Stimulated activated CD4-positive, alpha-beta T cell treated with anti-CD3 and anti-CD28 coated beads, Interleukin-1b, Interleukin-23, amount 100 ng/mL, for 24 hours (primary cell): ENCODE measurements around the gene ERC2.
"Not testable (repeated sequence)": the region's sequence is repeated elsewhere in the genome, so short reads cannot be mapped to it uniquely, and the experiment has no call there.

Source experiments
- DNase-seq, 4 experiments: peaks; one replicate each; pipeline ENCODE4 v3.0.0-alpha.2; 2020; ENCODE audit warnings: low read depth in 4 of 4, low spot score in 1 of 4

ERC2 gene

DNA sequence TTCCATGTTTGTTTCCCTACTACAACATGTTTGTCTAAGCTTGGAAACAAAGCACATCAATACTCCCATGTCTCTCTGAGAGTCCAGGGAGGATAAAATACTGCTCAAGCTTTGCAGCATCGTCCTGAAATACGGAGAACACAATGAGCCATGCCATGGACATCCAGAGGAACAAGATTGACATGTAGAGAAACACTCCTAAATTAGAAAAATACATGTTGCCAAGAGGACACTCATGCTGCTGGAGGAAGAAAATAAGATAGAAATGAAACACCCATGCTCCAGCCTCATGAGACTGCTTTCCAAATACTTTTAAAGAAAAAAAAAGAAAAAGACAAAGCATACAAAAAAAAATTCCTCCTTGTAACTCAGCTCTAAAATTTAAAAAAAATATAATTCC is 387.0 kb downstream of the ERC2 start:
- DNase-seq = no peak

DNA sequence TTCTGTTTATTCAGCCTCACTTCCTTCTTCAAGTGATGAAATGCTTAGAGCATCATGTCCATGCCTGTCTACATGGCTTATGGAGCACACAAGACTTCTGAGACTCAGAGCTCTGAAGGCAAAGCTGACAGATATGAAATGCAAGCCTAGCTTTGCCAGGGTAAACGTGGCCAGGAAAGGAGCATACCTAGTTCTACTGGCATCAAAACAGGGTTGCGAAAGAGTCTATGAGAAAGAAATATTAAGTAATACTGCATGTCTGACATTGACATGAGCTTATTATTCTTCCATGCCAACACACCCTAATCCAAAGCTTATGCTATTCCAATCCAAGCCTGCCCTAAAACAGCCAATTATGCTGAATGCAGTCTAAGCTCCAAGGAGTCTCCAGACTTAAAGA is 391.5 kb downstream of the ERC2 start:
- no peak for DNase-seq

DNA sequence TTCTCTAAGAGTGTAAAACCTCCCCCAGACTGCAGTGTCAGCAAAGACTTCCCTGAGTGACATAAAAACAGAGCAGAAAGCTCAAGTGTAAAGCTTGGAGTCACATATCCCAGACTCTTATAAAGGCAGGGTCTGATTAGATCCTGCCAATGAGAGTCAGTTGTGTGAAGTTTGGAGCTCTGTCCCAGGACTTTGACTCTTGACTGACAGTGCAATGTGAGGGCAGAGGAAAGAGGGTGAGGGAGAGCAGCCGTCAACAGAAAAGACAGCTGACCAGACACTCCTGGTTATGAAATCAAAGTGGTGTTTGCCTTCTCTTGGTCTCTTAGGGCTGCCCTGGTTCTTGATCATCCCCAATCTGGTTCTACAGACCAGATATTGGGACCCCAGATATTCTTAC is 393.2 kb downstream of the ERC2 start:
- no peak for DNase-seq

DNA sequence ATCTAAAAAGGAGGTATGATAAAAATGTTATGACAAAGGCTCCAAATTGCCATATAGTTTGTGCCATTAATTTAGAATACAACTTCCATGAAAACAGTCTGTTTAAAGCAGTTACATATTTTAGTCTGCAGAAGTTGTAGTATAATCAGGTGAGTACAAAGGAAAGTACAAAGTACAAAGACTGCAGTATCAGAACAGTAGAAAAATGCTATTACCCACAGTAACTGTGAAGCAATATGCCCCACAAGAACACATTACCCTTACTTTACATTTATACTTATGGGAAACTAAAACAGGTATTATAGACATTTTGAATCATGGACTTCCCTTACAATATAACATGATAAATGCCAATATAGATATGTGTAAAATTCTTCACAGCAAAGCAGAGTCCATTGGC is 398.5 kb downstream of the ERC2 start:
- no peak for DNase-seq

DNA sequence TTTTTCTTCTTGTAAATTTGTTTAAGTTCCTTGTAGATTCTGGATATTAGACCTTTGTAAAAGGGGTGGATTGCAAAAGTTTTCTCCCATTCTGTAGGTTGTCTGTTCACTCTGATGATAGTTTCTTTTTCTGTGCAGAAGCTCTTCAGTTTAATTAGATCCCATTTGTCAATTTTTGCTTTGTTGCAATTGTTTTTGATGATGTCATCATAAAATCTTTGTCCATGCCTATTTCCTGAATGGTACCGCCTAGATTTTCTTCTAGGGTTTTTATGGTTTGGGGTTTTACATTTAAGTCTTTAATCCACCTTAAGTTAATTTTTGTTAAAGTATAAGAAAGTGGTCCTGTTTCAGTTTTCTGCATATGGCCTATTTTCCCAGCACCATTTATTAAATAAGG is 401.9 kb downstream of the ERC2 start:
- not testable (repeated sequence) for DNase-seq

- no peak for DNase-seq
Measured at GRCh38 chr3:56064684-56065083, 403.6 kb downstream of the ERC2 start.

DNA sequence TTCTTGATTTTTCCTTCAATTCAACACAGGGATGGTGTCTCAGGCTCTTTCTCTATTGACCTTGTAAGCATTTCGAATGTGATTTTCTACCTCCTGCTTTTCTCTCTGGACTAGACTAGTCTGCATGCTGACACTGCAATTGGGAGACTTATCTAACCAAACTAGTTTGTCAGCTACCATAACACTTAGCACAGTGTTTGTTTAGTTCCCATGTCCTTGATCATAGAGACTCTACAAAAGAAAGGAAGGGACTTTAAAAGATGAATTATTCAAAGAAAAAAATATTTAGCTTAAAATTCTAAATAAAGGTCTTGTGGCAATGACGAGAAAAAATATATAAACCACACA is 407.0 kb downstream of the ERC2 start:
- no peak for DNase-seq

DNA sequence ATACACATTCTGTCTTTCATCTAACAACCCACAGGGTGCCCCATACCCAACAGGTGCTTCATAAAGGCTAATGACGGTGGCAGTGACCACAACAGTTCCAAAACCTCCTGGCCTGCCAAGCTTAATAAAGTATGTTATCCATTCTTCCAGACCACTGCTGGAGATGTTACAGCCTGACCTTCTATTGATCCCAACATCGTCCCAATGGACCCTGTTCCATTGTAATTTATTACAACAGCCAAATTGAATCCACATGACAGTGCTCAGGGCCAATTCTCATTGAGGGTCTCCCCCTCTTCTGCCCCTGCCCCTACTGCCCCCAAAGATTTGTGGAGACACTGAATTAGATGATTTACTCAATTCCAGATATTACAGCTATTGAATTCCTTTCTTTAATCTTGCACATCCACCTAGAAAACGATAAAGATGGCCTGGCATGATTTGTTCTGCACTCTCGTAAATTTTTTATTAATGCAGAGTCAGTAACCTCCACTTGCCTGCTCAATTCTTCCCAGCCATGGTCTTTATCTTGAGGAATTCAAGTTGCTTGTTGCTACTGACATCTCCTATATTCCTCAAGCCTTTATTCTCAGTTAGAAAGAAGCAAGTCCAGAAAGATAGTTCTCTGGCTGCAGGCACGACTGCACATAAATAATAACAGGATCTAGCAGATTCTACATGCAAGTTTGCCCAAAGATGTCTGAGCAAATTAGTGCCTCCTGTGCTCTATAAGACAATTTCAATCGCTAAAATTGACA is 407.6 kb downstream of the ERC2 start:
- no peak for DNase-seq

DNA sequence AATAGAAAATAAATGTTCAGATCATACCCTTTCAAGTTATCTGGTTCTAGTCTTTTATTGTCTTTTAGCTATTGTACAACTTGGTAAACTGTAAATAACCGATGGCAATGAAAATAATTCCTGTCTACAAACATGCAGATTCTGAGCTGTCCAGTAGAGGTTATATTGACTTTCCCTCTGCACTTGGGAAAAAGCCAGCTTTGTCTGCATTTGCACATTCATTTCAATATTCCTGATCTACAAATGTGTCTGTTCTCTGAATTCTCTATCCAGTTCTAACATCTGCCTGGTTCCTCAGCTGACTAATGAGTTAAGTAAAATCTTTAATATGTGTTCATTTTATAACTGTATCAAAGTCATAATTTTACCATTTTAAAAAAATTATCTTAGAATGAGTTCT is 408.5 kb downstream of the ERC2 start:
- no peak for DNase-seq

DNA sequence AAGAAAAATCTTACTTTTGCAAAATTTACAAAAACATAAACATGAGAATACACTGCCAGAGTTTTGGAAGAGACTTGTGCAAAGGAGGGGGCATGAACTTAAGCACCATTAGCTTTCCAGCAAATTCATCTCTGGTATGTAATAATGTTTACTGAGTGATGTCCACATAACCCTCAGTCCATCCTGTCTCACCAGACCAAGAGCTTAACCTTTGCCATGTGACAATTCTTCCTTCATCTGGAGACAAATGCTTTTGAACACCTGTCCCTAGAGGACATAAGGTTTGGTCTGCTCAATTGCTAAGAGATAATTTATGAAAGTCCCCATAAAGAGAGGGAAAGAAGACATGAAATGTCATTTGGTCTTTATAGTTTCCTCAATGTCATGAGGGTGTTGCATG is 412.3 kb downstream of the ERC2 start:
- no peak for DNase-seq

GRCh38 chr3:56055546-56055945 is 412.7 kb downstream of the ERC2 start:
- DNase-seq = no peak

DNA sequence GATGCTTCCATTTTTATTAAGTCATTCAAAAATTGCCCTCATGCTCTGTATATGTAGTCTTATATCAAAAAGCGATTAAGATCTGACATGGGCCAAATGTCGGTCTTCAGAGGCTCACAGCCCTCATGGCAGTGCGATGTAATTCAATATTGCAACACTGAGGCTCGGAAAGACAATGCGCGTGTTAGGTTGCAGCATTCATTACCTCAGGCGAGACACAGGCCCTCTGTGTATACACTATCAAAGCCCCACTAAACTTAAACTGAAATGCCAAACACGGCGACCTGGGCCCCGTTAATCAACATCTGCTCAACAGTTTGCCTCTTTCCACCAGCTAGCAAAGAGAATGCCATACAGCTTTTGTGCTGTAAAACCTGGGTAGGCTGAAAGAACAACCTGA is 413.4 kb downstream of the ERC2 start:
- no peak for DNase-seq

DNA sequence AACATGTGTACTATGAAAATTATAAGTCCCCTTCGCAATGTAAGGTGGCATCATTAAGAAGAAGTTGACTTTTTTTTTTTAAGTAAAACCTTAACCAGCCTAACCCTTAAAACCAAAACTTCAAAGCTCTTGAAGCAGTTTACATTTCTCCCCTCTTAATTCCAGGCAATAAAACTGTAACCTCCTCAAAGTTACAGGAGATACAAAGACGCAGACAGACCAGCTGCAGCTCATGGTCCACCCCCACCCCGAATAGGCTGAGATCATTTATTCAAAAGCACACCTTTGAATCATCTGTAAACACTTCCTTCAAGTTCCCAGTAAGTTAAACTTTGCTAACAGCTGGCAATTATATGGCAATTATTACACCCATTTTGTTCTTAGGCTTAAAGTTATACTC is 414.5 kb downstream of the ERC2 start:
- DNase-seq = no peak

GRCh38 chr3:56052188-56052587 is 416.1 kb downstream of the ERC2 start:
- no peak for DNase-seq

DNA sequence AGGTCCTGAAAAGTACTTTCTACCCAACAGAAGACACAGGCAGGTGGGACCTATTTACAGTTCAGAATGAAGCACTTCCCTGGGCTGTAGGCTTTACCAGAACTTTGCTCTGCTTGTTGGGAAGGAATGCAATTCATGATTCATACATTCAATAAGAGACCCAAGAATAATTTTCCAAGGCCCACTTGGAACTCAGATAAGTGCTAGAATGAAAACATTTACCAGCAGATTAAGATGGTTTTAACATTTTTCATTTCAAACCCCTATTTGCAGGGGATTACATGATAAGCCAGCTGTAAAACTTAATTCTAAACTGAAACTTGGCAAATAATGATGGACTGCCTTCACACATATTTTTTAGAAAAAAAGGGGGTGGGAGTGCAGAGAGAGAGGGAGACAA is 417.2 kb downstream of the ERC2 start:
- DNase-seq = no peak

DNA sequence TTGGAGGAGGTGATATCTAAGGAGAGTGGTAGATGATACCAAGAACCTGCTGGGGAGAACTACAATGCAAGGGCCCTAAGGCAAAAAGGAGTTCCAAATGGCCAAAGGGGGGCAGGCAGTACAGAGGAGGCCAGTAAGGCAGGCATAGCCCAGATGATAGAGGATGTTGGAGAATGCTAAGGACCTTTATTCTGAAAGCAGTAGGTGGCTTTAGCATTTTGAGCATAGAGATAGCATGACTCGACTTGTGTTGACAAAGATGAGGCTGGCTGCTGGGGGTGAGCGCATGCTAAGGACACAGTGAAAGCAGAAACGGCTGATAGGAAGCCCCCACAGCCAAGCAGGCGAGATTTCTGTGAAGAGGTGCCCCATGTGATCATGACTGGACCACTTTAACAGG is 419.3 kb downstream of the ERC2 start:
- DNase-seq = no peak

DNA sequence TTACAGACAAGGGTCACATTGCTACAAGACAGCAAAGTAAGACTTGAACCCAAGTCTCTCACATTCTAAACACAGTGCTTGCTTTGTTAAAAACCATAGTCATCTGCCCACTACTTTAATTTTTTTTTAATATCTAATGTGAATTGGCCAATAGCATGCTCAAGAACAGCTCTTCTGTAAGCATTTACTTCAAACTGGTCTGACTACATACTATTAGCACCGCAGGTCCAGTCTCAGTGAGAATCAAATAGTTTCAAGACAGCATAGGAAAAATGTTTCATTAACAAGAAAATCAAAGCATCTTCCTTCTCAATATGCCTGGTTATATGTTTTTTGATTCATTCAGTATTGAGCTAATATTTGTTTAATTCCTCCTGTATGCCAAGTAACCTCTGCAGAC is 419.9 kb downstream of the ERC2 start:
- DNase-seq = no peak

GRCh38 chr3:56042326-56042951 is 425.8 kb downstream of the ERC2 start:
- DNase-seq = no peak

DNA sequence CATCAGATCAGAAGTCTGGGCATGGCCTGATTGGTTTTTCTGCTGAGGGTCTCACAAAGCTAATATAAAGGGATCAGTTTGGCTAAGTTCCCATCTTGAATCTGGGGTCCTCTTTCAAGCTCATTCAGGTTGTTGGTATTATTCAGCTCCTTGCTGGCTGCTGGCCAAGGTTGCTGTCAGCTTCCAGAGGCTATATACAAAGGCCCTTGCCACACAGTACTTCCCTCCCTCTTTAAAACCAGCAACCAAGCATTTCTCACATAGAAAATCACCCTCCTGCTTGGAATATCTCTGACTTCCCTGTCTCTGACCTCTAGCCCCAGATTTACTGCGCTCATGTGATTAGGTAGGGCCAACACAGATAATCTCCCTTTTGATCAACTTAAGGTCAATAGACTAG is 442.9 kb downstream of the ERC2 start:
- no peak for DNase-seq

DNA sequence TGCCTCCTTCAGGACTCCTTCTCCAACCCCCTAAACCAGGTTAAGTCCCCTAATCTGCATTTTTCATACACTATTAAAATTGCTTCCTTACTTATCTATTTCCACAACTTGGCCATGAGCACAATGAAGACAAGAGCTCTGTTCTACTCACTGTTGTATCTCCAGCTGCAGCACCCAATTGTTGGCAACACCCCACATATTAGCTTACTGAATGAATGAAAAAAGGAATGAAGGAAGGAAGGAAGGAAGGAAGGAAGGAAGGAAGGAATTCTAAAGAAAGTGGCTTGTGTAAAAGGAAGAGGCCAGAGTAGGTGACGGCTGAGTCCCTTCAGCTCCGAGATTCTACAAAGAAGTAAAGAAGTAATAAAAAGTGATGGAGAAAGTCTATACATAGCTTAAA is 444.7 kb downstream of the ERC2 start:
- no peak for DNase-seq

GRCh38 chr3:56022619-56023018 is 445.6 kb downstream of the ERC2 start:
- DNase-seq = no peak

DNA sequence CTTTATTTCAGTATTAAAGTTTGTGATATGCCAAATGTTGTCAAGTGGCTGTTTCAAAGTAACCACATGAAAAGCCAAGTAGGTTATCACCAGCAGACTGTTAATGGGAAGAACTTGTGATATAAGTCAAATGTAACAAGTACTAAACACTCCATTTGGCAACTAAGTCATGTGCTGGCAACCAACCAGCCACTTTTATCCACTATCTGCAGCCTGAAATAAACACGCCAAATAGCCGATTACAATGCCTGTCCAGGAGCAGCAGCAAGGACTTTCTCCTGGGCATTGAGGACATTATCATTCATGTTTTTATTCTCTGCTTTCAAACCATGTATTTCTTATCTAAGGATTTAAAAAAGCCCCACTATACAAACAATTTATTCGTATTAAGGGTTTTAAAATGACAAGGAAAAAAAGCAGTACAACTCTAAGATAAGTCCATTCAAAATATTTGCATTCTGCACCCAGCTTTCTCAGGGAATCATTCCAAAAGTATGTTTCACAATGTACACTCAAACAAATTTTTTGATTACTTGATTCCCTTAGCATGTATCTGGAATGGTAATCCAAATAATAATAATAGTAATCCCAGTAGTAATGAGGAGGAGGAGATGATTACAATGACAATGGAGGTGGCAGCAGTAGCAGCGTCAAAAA is 448.6 kb downstream of the ERC2 start:
- no peak for DNase-seq

DNA sequence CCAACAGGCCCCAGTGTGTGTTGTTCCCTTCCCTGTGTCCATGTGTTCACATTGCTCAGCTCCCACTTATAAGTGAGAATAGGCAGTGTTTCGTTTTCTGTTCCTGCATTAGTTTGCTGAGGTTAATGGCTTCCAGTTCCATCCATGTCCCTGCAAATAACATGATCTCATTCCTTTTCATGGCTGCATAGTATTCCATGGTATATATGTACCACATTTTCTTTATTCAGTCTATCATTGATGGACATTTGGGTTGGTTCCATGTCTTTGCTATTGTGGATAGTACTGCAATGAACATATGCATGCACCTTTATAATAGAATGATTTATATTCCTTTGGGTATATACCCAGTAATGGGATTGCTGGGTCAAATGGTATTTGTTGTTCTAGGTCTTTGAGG is 452.9 kb downstream of the ERC2 start:
- DNase-seq = not testable (repeated sequence)
